Chondrocyte (in vitro differentiated cells): ENCODE data around the gene ISL2. TPM values are rescaled to one million over a fixed set of nuclear protein-coding genes. Genes with fewer than 3 reads are reported as not detected.
"Not testable (repeated sequence)": the region's sequence is repeated elsewhere in the genome, so short reads cannot be mapped to it uniquely, and the experiment has no call there.

Experiments used
- DNase-seq: peaks from one replicate; pipeline ENCODE4 v3.0.0; 2021; ENCODE audit warnings: mixed read lengths, low spot score
- H3K27ac Mint-ChIP-seq: one replicate; pipeline ENCODE4 v1.8.0; 2021; ENCODE audit warnings: mild to moderate bottlenecking, moderate library complexity, mixed read lengths; ENCODE audit not compliant: unreplicated experiment
- H3K27me3 Mint-ChIP-seq: 2 replicates; pipeline ENCODE4 v1.8.0; 2021; ENCODE audit warnings: low read depth, mixed read lengths
- H3K36me3 Mint-ChIP-seq: 2 replicates; pipeline ENCODE4 v1.8.0; 2021; ENCODE audit warnings: low read depth, mixed read lengths
- H3K4me1 Mint-ChIP-seq: 2 replicates; pipeline ENCODE4 v1.8.0; 2021; ENCODE audit warnings: low read depth, mild to moderate bottlenecking, mixed read lengths
- H3K4me3 Mint-ChIP-seq: one replicate; pipeline ENCODE4 v1.8.0; 2021; ENCODE audit warnings: mild to moderate bottlenecking, moderate library complexity, mixed read lengths; ENCODE audit not compliant: unreplicated experiment
- H3K9me3 Mint-ChIP-seq: 2 replicates; pipeline ENCODE4 v1.8.0; 2021; ENCODE audit warnings: low read depth, mixed read lengths
- total RNA-seq: library from RNA; stranded (reverse); gene quantifications from 3 replicates; pipeline ENCODE4 v1.2.1, GENCODE V29; 2021
- TF ChIP-seq, protein P1 (sequence below): fragments of 200-600 bp; sonication (generic); IDR thresholded peaks from 2 replicates; pipeline ENCODE4 v1.5.0; 2021; ENCODE audit warnings: antibody characterized with exemption, mild to moderate bottlenecking, moderate library complexity

ISL2 gene
- total RNA-seq, 1 donor from 2014 or later: not detected

- TF ChIP-seq, protein P1, sequence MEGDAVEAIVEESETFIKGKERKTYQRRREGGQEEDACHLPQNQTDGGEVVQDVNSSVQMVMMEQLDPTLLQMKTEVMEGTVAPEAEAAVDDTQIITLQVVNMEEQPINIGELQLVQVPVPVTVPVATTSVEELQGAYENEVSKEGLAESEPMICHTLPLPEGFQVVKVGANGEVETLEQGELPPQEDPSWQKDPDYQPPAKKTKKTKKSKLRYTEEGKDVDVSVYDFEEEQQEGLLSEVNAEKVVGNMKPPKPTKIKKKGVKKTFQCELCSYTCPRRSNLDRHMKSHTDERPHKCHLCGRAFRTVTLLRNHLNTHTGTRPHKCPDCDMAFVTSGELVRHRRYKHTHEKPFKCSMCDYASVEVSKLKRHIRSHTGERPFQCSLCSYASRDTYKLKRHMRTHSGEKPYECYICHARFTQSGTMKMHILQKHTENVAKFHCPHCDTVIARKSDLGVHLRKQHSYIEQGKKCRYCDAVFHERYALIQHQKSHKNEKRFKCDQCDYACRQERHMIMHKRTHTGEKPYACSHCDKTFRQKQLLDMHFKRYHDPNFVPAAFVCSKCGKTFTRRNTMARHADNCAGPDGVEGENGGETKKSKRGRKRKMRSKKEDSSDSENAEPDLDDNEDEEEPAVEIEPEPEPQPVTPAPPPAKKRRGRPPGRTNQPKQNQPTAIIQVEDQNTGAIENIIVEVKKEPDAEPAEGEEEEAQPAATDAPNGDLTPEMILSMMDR: no peak
- no peaks in the 10 kb centered on the region for H3K27me3 Mint-ChIP-seq
- no peaks in the 10 kb centered on the region for H3K9me3 Mint-ChIP-seq
- DNase-seq: peak; percentile 99
- peaks cover 2% of the 10 kb centered on the region for H3K36me3 Mint-ChIP-seq
- H3K4me3 Mint-ChIP-seq: peak within 1 kb of the TSS; percentile 87
- peak within 1 kb of the TSS; percentile 95 for H3K27ac Mint-ChIP-seq
- H3K4me1 Mint-ChIP-seq: peaks cover 35% of the 10 kb centered on the region
Measured at GRCh38 chr15:76311100-76311953, 25.2 kb upstream of the ISL2 start, which contains the start of gene ETFA. TSS of gene ETFA (minus strand) at chr15:76311469. CDS start at chr15:76311388, 81 bp downstream.

GRCh38 chr15:76312540-76313174, 23.9 kb upstream of the ISL2 start:
- Mint-ChIP-seq H3K27me3 (no peaks in the 10 kb centered on the region), H3K4me1 (peaks cover 35% of the 10 kb centered on the region), H3K9me3 (no peaks in the 10 kb centered on the region), H3K4me3 (peak overlapping the region; percentile 8), H3K27ac (peak overlapping the region; percentile 10), H3K36me3 (peaks cover 2% of the 10 kb centered on the region)
- no peak for DNase-seq
- TF ChIP-seq, protein P1: no peak

GRCh38 chr15:76313175-76313567, 23.4 kb upstream of the ISL2 start:
- not testable (repeated sequence) for H3K36me3 Mint-ChIP-seq, H3K4me3 Mint-ChIP-seq, H3K27ac Mint-ChIP-seq, H3K9me3 Mint-ChIP-seq, H3K27me3 Mint-ChIP-seq, DNase-seq
- peaks cover 33% of the 10 kb centered on the region for H3K4me1 Mint-ChIP-seq

DNA sequence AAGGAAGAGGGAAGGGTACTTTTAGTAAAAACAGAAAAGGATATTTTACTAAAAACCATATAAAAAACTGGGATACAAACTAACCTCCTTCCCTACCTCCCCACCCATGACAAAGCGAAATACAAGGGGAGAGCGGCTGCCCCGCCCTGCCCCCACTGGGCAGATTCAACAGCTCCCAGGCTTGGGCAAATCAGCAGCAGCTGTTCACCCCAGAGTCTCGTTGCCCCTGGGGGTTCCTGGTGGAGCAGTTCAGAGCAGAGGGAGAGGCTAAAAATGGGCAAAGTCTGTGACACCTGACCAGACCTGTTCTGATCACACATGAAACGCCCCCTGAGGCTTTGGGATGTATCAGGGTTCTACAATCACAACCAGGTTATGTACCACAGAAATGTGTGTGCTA, 22.8 kb upstream of the ISL2 start:
- Mint-ChIP-seq H3K4me1 (peaks cover 27% of the 10 kb centered on the region), H3K27me3 (no peaks in the 10 kb centered on the region), H3K27ac (no peak overlapping the region), H3K9me3 (no peaks in the 10 kb centered on the region), H3K4me3 (no peak overlapping the region), H3K36me3 (peaks cover 2% of the 10 kb centered on the region)
- TF ChIP-seq, protein P1: no peak
- DNase-seq: no peak

GRCh38 chr15:76320012-76320411, 16.6 kb upstream of the ISL2 start:
- no peak overlapping the region for H3K4me3 Mint-ChIP-seq
- DNase-seq: no peak
- TF ChIP-seq, protein P1: no peak
- H3K36me3 Mint-ChIP-seq: no peaks in the 10 kb centered on the region
- no peak overlapping the region for H3K27ac Mint-ChIP-seq
- no peaks in the 10 kb centered on the region for H3K4me1 Mint-ChIP-seq
- peaks cover 22% of the 10 kb centered on the region for H3K27me3 Mint-ChIP-seq
- no peaks in the 10 kb centered on the region for H3K9me3 Mint-ChIP-seq
